Activated T-helper 2 cell treated with anti-CD3 and anti-CD28 coated beads, Interferon-gamma antibody, Interleukin-2, Interleukin-4, amounts not matched to agents 10 μg/mL and 5 μg/mL and 100 μg/mL, durations not matched to agents 14 hours and 24 hours and 36 hours (primary cell): ENCODE results near the gene ENOPH1. TPM values are rescaled to one million over a fixed set of nuclear protein-coding genes. Genes with fewer than 3 reads are reported as not detected.
"Not testable (repeated sequence)": the region's sequence is repeated elsewhere in the genome, so short reads cannot be mapped to it uniquely, and the experiment has no call there.

Source experiments
- DNase-seq: peaks from one replicate; pipeline ENCODE4 v3.0.0; 2021; ENCODE audit warnings: low spot score
- H3K27ac Mint-ChIP-seq: one replicate; pipeline ENCODE4 v1.8.0; 2021; ENCODE audit warnings: mixed read lengths
- H3K27me3 Mint-ChIP-seq: one replicate; pipeline ENCODE4 v1.8.0; 2021; ENCODE audit warnings: low read depth, mixed read lengths
- H3K36me3 Mint-ChIP-seq: one replicate; pipeline ENCODE4 v1.8.0; 2021; ENCODE audit warnings: low read depth, mixed read lengths
- H3K4me1 Mint-ChIP-seq: one replicate; pipeline ENCODE4 v1.8.0; 2021; ENCODE audit warnings: low read depth, mixed read lengths
- H3K4me3 Mint-ChIP-seq: one replicate; pipeline ENCODE4 v1.8.0; 2021; ENCODE audit warnings: low read depth, mild to moderate bottlenecking, moderate library complexity, mixed read lengths
- H3K9me3 Mint-ChIP-seq: one replicate; pipeline ENCODE4 v1.8.0; 2021; ENCODE audit warnings: mixed read lengths
- intact Hi-C: fragments of 100-400 bp; cut with micrococcal nuclease; formaldehyde crosslinking; loops from one replicate; pipeline ENCODE4 v1.15.1; 2023
- total RNA-seq: library from RNA; stranded (reverse); gene quantifications from 2 replicates; pipeline ENCODE4 v1.2.3, GENCODE V29; 2022

Gene ENOPH1
- total RNA-seq, result 64.5 and 65.9 TPM in 2 replicates

- H3K4me1 Mint-ChIP-seq, result peaks cover 44% of the 10 kb centered on the region
- H3K9me3 Mint-ChIP-seq, result no peaks in the 10 kb centered on the region
- peak within 1 kb of the TSS; percentile 98 for H3K4me3 Mint-ChIP-seq
- H3K27me3 Mint-ChIP-seq, result no peaks in the 10 kb centered on the region
- intact Hi-C loops, result loop anchor here (1.0 to 10.0 kb wide), 8 partner anchors 56 to 1025 kb away; partner anchors contain the start of genes HELQ, LIN54, PLAC8 and RASGEF1B
- peak; percentile 96 for DNase-seq
- peak within 1 kb of the TSS; percentile 99 for H3K27ac Mint-ChIP-seq
- H3K36me3 Mint-ChIP-seq, result peaks cover 76% of the 10 kb centered on the region
Measured at GRCh38 chr4:82430193-82430963, at the start of gene ENOPH1, which contains the start of gene HNRNPDL. TSS of gene ENOPH1 (plus strand) at chr4:82430590. CDS start at chr4:82430830, 240 bp downstream. TSS of gene HNRNPDL (minus strand) at chr4:82430462. CDS start at chr4:82429690, 772 bp downstream.

- no peak overlapping the region for H3K4me3 Mint-ChIP-seq
- intact Hi-C loops, result no loop called here
Measured at GRCh38 chr4:82380831-82381230, 49.6 kb upstream of the ENOPH1 start.

DNA sequence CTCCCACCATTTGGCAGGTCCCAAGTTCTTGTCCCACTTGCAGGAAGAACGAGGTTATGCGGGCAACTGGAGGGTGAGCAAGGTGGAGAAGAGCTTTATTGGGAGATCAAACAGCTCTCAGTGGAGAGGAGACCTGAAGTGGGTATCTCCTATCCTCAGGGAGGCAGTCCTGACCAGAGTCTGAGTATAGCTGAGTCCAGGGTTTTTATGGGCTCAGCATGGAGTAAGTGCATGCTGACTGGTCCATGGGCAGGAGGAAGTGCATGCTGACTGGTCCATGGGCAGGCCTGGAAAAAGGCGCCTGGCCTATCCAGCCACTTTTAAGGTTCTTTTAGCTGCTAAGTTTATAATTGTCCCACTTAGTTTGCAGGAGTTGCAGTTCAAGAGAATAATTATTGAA, 49.2 kb upstream of the ENOPH1 start:
- H3K4me1 Mint-ChIP-seq, result peaks cover 5% of the 10 kb centered on the region
- peaks cover 18% of the 10 kb centered on the region for H3K36me3 Mint-ChIP-seq
- no peak overlapping the region for H3K4me3 Mint-ChIP-seq
- H3K27ac Mint-ChIP-seq, result no peak overlapping the region
- H3K27me3 Mint-ChIP-seq, result peaks cover 7% of the 10 kb centered on the region
- DNase-seq, result no peak
- peaks cover 4% of the 10 kb centered on the region for H3K9me3 Mint-ChIP-seq
- intact Hi-C loops, result no loop called here

More at GRCh38 chr4:82380831-82381230, 49.6 kb upstream of the ENOPH1 start:
- Mint-ChIP-seq H3K36me3 (peaks cover 21% of the 10 kb centered on the region), H3K4me1 (peaks cover 9% of the 10 kb centered on the region), H3K27me3 (peaks cover 6% of the 10 kb centered on the region), H3K9me3 (peaks cover 3% of the 10 kb centered on the region), H3K27ac (no peak overlapping the region)
- no peak for DNase-seq

GRCh38 chr4:82381661-82382296, 48.6 kb upstream of the ENOPH1 start:
- H3K4me3 Mint-ChIP-seq, result no peak overlapping the region
- no peak overlapping the region for H3K27ac Mint-ChIP-seq
- DNase-seq, result no peak
- peaks cover 14% of the 10 kb centered on the region for H3K36me3 Mint-ChIP-seq
- peaks cover 2% of the 10 kb centered on the region for H3K4me1 Mint-ChIP-seq
- peaks cover 4% of the 10 kb centered on the region for H3K9me3 Mint-ChIP-seq
- intact Hi-C loops, result no loop called here
- peaks cover 7% of the 10 kb centered on the region for H3K27me3 Mint-ChIP-seq

DNA sequence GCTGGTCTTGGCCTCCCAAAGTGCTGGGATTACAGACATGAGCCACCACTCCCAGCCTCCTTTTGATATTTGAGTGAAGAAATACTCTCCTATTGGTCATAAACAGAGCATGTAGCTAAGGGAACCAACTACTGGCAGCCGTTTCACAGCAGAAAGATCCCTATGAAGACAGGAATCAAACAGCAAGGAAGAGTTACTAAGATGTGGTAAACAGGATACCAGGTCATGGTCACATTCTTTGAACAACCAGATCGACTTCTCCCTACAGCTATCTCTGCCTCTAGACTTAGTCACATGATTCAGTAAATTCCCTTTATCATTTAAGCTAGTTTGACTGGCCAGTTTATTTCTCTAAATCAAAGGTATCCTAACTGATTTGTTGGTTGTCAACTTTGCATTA, 47.6 kb upstream of the ENOPH1 start:
- Mint-ChIP-seq H3K9me3 (peaks cover 4% of the 10 kb centered on the region), H3K4me1 (peaks cover under 1% of the 10 kb centered on the region), H3K27me3 (peaks cover 7% of the 10 kb centered on the region), H3K4me3 (no peak overlapping the region), H3K27ac (no peak overlapping the region), H3K36me3 (peaks cover 11% of the 10 kb centered on the region)
- no peak for DNase-seq
- intact Hi-C loops, result no loop called here

DNA sequence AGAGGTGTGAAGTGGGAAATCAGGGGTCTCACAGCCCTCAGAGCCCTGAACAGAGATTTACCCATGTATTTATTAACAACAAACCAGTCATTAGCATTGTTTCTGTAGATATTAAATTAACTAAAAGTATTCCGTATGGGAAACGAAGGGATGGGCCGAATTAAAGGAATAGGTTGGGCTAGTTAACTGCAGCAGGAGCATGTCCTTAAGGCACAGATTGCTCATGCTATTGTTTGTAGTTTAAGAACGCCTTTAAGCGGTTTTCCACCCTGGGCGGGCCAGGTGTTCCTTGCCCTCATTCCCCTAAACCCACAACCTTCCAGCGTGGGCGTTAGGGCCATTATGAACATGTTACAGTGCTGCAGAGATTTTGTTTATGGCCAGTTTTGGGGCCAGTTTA, 44.1 kb upstream of the ENOPH1 start:
- H3K4me3 Mint-ChIP-seq, H3K4me1 Mint-ChIP-seq: not testable (repeated sequence)

DNA sequence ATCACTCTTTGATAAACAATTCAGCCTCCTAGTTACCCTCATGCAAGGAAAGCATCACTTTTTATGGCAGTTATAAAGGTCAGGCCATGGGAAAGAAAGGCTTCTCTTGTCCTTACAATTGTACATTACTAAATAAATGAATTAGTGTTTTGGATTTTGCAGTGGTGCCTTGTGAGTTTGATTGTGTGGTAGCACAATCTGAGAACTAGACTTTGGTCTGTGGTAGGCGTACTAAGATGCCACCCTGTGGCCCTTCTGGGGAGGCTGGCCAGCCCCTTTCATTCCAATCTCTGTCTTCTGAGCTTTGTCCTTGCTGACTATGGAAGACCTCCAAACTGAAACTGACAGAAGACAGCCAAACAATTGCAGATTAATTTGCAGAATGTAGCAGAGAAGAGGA, 42.0 kb upstream of the ENOPH1 start:
- H3K27me3 Mint-ChIP-seq, result peaks cover 8% of the 10 kb centered on the region
- peaks cover 4% of the 10 kb centered on the region for H3K9me3 Mint-ChIP-seq
- intact Hi-C loops, result no loop called here
- DNase-seq, result no peak
- H3K27ac Mint-ChIP-seq, result no peak overlapping the region
- H3K4me1 Mint-ChIP-seq, result no peaks in the 10 kb centered on the region
- no peak overlapping the region for H3K4me3 Mint-ChIP-seq
- no peaks in the 10 kb centered on the region for H3K36me3 Mint-ChIP-seq

More for the DNA sequence above, 44.1 kb upstream of the ENOPH1 start:
- intact Hi-C loops, H3K27me3 Mint-ChIP-seq, H3K27ac Mint-ChIP-seq, H3K9me3 Mint-ChIP-seq, H3K36me3 Mint-ChIP-seq, DNase-seq: not testable (repeated sequence)

DNA sequence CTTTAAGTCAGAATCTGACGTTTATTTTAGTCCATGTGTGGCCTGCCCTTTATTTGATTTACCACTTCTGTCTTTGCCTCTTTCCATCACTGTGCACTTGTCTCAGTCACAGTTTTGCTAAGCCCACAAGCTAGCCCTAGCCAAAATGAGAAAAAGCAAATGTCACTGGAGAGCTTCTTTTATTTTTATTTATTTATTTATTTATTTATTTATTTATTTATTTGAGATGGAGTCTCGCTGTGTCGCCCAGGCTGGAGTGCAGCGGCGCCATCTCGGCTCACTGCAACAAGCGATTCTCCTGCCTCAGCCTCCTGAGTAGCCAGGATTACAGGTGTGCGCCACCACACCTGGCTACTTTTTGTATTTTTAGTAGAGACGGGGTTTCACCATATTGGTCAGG, 40.3 kb upstream of the ENOPH1 start:
- H3K27ac Mint-ChIP-seq, H3K9me3 Mint-ChIP-seq, H3K27me3 Mint-ChIP-seq, H3K4me3 Mint-ChIP-seq, intact Hi-C loops, H3K4me1 Mint-ChIP-seq, DNase-seq, H3K36me3 Mint-ChIP-seq: not testable (repeated sequence)

DNA sequence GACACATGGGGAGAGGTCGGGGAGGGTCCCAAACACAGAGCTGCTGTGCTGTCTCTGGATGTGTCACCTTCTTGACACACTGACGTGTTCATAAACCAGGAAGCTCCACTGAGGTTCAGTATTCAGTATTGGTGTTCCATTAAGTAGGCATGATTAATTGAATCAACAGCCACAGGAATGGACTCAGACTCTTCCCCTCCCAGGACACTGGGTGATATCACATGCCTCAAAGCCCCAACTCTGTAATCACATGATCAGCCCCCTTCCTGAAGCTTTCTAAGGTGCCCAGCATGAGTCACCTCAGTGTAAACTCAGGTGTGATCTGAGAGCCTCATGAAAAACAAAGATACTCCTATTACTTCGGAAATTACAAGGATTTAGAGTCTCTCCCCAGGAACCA, 35.5 kb upstream of the ENOPH1 start:
- no peaks in the 10 kb centered on the region for H3K9me3 Mint-ChIP-seq
- H3K4me3 Mint-ChIP-seq, result no peak overlapping the region
- H3K27ac Mint-ChIP-seq, result no peak overlapping the region
- peaks cover 4% of the 10 kb centered on the region for H3K27me3 Mint-ChIP-seq
- DNase-seq, result no peak
- no peaks in the 10 kb centered on the region for H3K4me1 Mint-ChIP-seq
- intact Hi-C loops, result no loop called here
- H3K36me3 Mint-ChIP-seq, result no peaks in the 10 kb centered on the region

DNA sequence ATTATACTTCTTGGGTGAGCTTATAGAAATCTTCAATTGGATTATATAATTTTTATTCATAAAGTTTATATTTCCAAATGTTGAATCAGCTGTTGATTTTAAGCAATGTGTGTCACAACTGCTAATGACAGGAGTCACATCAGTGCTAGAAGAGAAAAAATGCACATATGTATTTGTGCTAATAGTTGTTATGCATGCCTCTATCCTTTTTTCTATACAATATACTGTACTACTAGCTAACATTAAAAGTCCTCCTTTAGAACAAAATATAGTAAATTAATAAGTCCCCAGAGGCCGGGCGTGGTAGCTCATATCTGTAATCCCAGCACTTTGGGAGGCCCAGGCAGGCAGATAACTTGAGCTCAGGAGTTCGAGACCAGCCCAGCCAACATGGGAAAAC, 32.9 kb upstream of the ENOPH1 start:
- H3K9me3 Mint-ChIP-seq, result no peaks in the 10 kb centered on the region
- no peaks in the 10 kb centered on the region for H3K36me3 Mint-ChIP-seq
- H3K4me1 Mint-ChIP-seq, result no peaks in the 10 kb centered on the region
- no peak for DNase-seq
- intact Hi-C loops, result no loop called here
- no peak overlapping the region for H3K27ac Mint-ChIP-seq
- H3K27me3 Mint-ChIP-seq, result peaks cover 10% of the 10 kb centered on the region
- H3K4me3 Mint-ChIP-seq, result no peak overlapping the region

DNA sequence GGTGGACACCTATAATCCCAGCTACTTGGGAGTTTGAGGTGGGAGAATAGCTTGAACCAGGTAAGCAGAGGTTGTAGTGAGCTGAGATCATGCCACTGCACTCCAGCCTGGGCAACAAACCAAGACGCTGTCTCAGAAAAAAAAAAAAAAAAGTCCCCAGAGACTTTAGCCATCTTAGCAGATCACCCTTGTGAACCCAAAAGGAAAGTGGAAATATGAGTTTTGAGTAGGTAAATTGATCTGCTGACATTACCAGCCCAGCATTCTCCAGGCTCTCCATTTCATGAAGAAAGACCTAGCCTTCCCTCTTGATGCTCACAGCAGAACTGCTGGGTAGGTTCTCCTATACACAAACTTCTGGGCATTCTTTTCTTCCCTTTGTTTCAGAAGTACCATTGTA, 32.1 kb upstream of the ENOPH1 start:
- no peaks in the 10 kb centered on the region for H3K4me1 Mint-ChIP-seq
- DNase-seq, result no peak
- H3K36me3 Mint-ChIP-seq, result no peaks in the 10 kb centered on the region
- H3K27me3 Mint-ChIP-seq, result peaks cover 10% of the 10 kb centered on the region
- intact Hi-C loops, result no loop called here
- H3K27ac Mint-ChIP-seq, result no peak overlapping the region
- no peaks in the 10 kb centered on the region for H3K9me3 Mint-ChIP-seq
- H3K4me3 Mint-ChIP-seq, result no peak overlapping the region

DNA sequence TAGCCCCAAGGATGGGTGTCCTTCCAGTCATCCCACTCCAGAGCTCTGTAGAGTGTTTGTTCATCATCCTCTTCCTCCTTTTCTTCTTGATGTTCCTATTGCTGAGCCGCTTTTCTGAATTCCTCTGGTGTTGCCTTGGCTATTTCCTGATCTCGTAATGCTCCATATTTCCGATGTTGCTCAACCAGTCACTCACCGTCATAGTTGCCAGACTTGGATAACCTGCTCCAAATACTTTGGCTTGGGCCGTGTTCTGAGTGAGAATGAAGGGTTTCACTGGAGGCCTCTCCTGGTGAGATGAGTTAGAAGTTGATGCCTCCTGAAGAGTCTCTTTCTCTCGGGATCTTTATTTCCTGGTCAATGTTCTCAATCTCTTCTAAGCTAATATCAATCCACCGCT, 28.8 kb upstream of the ENOPH1 start:
- DNase-seq, result no peak
- H3K36me3 Mint-ChIP-seq, result no peaks in the 10 kb centered on the region
- no peak overlapping the region for H3K27ac Mint-ChIP-seq
- no peaks in the 10 kb centered on the region for H3K4me1 Mint-ChIP-seq
- H3K4me3 Mint-ChIP-seq, result no peak overlapping the region
- intact Hi-C loops, result no loop called here
- no peaks in the 10 kb centered on the region for H3K9me3 Mint-ChIP-seq
- peaks cover 8% of the 10 kb centered on the region for H3K27me3 Mint-ChIP-seq

DNA sequence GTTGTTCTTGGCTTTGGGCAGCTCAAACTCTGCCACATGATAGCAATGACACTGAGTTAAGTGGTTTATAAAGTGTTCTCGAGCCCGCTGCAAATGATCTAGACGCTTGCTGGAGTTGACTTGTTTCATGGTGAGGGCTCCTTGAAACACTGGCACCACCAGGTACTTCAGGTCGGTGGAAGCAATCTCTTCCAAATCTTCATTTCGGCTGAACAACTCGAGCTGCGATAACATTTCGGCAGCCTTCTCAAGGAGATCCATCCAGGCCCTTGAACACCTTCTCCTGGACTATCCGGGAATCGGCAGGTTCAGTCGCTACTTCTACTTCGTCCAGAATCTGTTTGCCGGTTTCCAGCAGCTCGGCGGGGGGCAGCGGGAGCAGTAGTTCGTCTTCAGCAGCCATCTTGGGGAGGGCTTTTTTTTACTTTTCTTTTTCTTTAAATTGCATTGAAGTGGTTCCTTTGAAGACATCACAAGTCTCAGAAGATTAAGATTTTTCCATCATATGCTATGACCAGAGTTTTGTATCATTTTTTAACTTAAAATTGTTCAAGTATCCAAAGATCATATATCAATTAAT, 28.1 kb upstream of the ENOPH1 start:
- no peaks in the 10 kb centered on the region for H3K4me1 Mint-ChIP-seq
- no peaks in the 10 kb centered on the region for H3K36me3 Mint-ChIP-seq
- H3K9me3 Mint-ChIP-seq, result no peaks in the 10 kb centered on the region
- intact Hi-C loops, result no loop called here
- H3K27me3 Mint-ChIP-seq, result peaks cover 8% of the 10 kb centered on the region
- no peak overlapping the region for H3K4me3 Mint-ChIP-seq
- H3K27ac Mint-ChIP-seq, result no peak overlapping the region
- DNase-seq, result no peak
